ENCODE measurements around the gene NLGN1. TPM values are rescaled to one million over a fixed set of nuclear protein-coding genes. Genes with fewer than 3 reads are reported as not detected.

NLGN1 gene
- total and polyA plus RNA-seq, 9 of the 15 experiments (the other 6 are each of a cell fraction or from before 2014, with no cell fraction given): under 0.01 to 0.01 TPM; not detected in 7

- TF ChIP-seq, protein P1, sequence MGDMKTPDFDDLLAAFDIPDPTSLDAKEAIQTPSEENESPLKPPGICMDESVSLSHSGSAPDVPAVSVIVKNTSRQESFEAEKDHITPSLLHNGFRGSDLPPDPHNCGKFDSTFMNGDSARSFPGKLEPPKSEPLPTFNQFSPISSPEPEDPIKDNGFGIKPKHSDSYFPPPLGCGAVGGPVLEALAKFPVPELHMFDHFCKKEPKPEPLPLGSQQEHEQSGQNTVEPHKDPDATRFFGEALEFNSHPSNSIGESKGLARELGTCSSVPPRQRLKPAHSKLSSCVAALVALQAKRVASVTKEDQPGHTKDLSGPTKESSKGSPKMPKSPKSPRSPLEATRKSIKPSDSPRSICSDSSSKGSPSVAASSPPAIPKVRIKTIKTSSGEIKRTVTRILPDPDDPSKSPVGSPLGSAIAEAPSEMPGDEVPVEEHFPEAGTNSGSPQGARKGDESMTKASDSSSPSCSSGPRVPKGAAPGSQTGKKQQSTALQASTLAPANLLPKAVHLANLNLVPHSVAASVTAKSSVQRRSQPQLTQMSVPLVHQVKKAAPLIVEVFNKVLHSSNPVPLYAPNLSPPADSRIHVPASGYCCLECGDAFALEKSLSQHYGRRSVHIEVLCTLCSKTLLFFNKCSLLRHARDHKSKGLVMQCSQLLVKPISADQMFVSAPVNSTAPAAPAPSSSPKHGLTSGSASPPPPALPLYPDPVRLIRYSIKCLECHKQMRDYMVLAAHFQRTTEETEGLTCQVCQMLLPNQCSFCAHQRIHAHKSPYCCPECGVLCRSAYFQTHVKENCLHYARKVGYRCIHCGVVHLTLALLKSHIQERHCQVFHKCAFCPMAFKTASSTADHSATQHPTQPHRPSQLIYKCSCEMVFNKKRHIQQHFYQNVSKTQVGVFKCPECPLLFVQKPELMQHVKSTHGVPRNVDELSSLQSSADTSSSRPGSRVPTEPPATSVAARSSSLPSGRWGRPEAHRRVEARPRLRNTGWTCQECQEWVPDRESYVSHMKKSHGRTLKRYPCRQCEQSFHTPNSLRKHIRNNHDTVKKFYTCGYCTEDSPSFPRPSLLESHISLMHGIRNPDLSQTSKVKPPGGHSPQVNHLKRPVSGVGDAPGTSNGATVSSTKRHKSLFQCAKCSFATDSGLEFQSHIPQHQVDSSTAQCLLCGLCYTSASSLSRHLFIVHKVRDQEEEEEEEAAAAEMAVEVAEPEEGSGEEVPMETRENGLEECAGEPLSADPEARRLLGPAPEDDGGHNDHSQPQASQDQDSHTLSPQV (IDR thresholded peaks at IDR 0.05): no peak
- TF ChIP-seq U2AF2 (optimal IDR thresholded peaks at IDR 0.05; ENCODE audit: low read depth, low read length) (no peak), NEUROD1 (IDR thresholded peaks at IDR 0.05; ENCODE audit: borderline replicate concordance, low read depth, low read length, partially characterized antibody) (no peak), ZC3H8 (IDR thresholded peaks at IDR 0.05) (no peak)
Observed at GRCh38 chr3:174193604-174194003, 796.1 kb downstream of the NLGN1 start (continued).

GRCh38 chr3:174197416-174197815 is 799.9 kb downstream of the NLGN1 start:
- Histone ChIP-seq H3K27ac (ENCODE audit: extremely low read depth, low read depth, low read length) (no peak overlapping the region), H3K36me3 (ENCODE audit: control insufficient read depth, insufficient read depth, low read length) (no peaks in the 10 kb centered on the region), H3K27me3 (ENCODE audit: control insufficient read depth in 2 of 2, insufficient read depth in 2 of 2, low read length in 2 of 2) (no peaks in the 10 kb centered on the region), H3K9ac (ENCODE audit: insufficient read depth in 1 of 2, low read depth in 2 of 2, low read length in 2 of 2) (no peak overlapping the region), H3K4me3 (no peak overlapping the region), H3K4me2 (ENCODE audit: insufficient read depth, low read length) (no peak overlapping the region), H3K9me3 (replicated peaks; ENCODE audit: control insufficient read depth, insufficient read depth, low read depth, low read length) (no peaks in the 10 kb centered on the region), H3K9me1 (ENCODE audit: control insufficient read depth, insufficient read depth, low read length) (no peaks in the 10 kb centered on the region), H4K20me1 (replicated peaks; ENCODE audit: control insufficient read depth, insufficient read depth, low read length) (no peaks in the 10 kb centered on the region), H3K4me1 (replicated peaks in 1 of 2; ENCODE audit: control insufficient read depth in 2 of 2, insufficient read depth in 2 of 2, low read length in 2 of 2) (no peaks in the 10 kb centered on the region), H2AFZ (ENCODE audit: low read depth, low read length) (no peak overlapping the region), H3K79me2 (ENCODE audit: control insufficient read depth, insufficient read depth, low read length) (no peaks in the 10 kb centered on the region)
- no peak for FAIRE-seq
- no peak for ATAC-seq
- DNase-seq (ENCODE audit: extremely low read depth in 1 of 4, low spot score in 3 of 4): no peak
- ChIA-PET CTCF (ENCODE audit: low intra/inter-chr PET ratio) (interaction anchor here (0.6 to 0.7 kb wide), 2 partner anchors 291 to 1198 kb away, joined by 3 to 7 read pairs; no protein-coding TSS in a partner anchor), POLR2A (no interaction called here)
- intact Hi-C loops (cut with micrococcal nuclease) (no loop called here), in situ Hi-C loops (cut with MboI) (no loop called here)
- 0% methylated on average over 4 of the region's 5 CpGs for WGBS (ENCODE audit: insufficient coverage, low coverage, missing lambda C conversion rate)
- no TSS peak for BruUV-seq (replicated peaks)
- TF ChIP-seq POLR3G (IDR thresholded peaks at IDR 0.05; ENCODE audit: extremely low read depth, insufficient read length, insufficient replicate concordance) (no peak), GATAD2B (IDR thresholded peaks at IDR 0.05; ENCODE audit: borderline replicate concordance) (no peak), U2AF2 (optimal IDR thresholded peaks at IDR 0.05; ENCODE audit: low read depth, low read length) (no peak), TEAD1 (CRISPR knock-in tag; IDR thresholded peaks at IDR 0.05) (no peak), CLOCK (CRISPR knock-in tag; IDR thresholded peaks at IDR 0.05; ENCODE audit: borderline replicate concordance) (no peak), POLR2G (IDR thresholded peaks at IDR 0.05; ENCODE audit: low read depth, low read length) (no peak), CBX2 (IDR thresholded peaks at IDR 0.05; ENCODE audit: insufficient read depth, low read length, poor library complexity, severe bottlenecking) (no peak), CBFA2T3 (IDR thresholded peaks at IDR 0.05) (no peak)
- TF ChIP-seq, protein P2, sequence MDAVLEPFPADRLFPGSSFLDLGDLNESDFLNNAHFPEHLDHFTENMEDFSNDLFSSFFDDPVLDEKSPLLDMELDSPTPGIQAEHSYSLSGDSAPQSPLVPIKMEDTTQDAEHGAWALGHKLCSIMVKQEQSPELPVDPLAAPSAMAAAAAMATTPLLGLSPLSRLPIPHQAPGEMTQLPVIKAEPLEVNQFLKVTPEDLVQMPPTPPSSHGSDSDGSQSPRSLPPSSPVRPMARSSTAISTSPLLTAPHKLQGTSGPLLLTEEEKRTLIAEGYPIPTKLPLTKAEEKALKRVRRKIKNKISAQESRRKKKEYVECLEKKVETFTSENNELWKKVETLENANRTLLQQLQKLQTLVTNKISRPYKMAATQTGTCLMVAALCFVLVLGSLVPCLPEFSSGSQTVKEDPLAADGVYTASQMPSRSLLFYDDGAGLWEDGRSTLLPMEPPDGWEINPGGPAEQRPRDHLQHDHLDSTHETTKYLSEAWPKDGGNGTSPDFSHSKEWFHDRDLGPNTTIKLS (IDR thresholded peaks at IDR 0.05; ENCODE audit: borderline replicate concordance, low read depth): no peak
